H1 (cell line): ENCODE measurements around the gene AIRE. TPM values are rescaled to one million over a fixed set of nuclear protein-coding genes. Genes with fewer than 3 reads are reported as not detected.

Source experiments
- CTCF ChIA-PET: fragments of 300-600 bp; sonication (Branson Sonifier 250); formaldehyde crosslinking; loops from one replicate; lab custom pipeline; 2021; ENCODE audit not compliant: partially characterized antibody; lab: Charles Lee
- POLR2A ChIA-PET: fragments of 300-600 bp; sonication (Branson Sonifier 250); formaldehyde crosslinking; loops from one replicate; lab custom pipeline; 2021; ENCODE audit warnings: inconsistent platforms; ENCODE audit not compliant: partially characterized antibody; lab: Charles Lee
- DNase-seq, 2 experiments: peaks; one replicate each; pipeline versions ENCODE4 v3.0.0 to v3.0.0-alpha.2; 2010 to 2022; ENCODE audit warnings: low spot score in 2 of 2, low read depth in 1 of 2, mixed read lengths in 1 of 2
- FAIRE-seq: peaks from 2 replicates; lab custom pipeline; 2011; peaks lifted over from hg19 to GRCh38; lab: Jason Lieb, UNC
- H2AFZ ChIP-seq: 2 replicates; pipeline ENCODE4 v1.8.1; 2012; ENCODE audit warnings: low read length, inconsistent platforms
- H2AK5ac ChIP-seq: 2 replicates; pipeline ENCODE4 v1.6.1; 2013; ENCODE audit warnings: low read depth, low read length
- H2BK120ac ChIP-seq: replicated peaks from 2 replicates; pipeline ENCODE3; 2013; ENCODE audit warnings: low read depth, low read length, inconsistent platforms
- H2BK12ac ChIP-seq: 2 replicates; pipeline ENCODE4 v1.6.1; 2013; ENCODE audit warnings: low read depth, low read length
- H2BK15ac ChIP-seq: 2 replicates; pipeline ENCODE4 v1.6.1; 2013; ENCODE audit warnings: low read length
- H2BK20ac ChIP-seq: 2 replicates; pipeline ENCODE4 v1.6.1; 2013; ENCODE audit warnings: low read length
- H2BK5ac ChIP-seq: 2 replicates; pipeline ENCODE4 v1.6.1; 2013; ENCODE audit warnings: low read depth, low read length
- H3K14ac ChIP-seq: 2 replicates; pipeline ENCODE4 v1.6.1; 2013; ENCODE audit warnings: inconsistent platforms; ENCODE audit not compliant: insufficient read length
- H3K18ac ChIP-seq: 2 replicates; pipeline ENCODE4 v1.6.1; 2013; ENCODE audit warnings: low read length; ENCODE audit errors: extremely low read depth
- H3K23ac ChIP-seq: 2 replicates; pipeline ENCODE4 v1.6.1; 2013; ENCODE audit warnings: inconsistent platforms; ENCODE audit not compliant: insufficient read length
- H3K23me2 ChIP-seq: 2 replicates; pipeline ENCODE4 v1.6.1; 2013; ENCODE audit warnings: low read depth, low read length
- H3K27ac ChIP-seq: 2 replicates; pipeline ENCODE4 v1.6.1; 2011; ENCODE audit warnings: low read depth, low read length, inconsistent platforms
- H3K27me3 ChIP-seq, 4 experiments: replicated peaks in 1 of 4; 1 replicate in 1 of 4; 2 replicates in 3 of 4; pipeline versions ENCODE4 v1.6.1 to v1.8.1; 2011 to 2013; ENCODE audit warnings: low read length in 3 of 4, mild to moderate bottlenecking in 3 of 4, inconsistent platforms in 2 of 4, mixed read lengths in 2 of 4, moderate library complexity in 1 of 4; ENCODE audit not compliant: control insufficient read depth in 3 of 4, insufficient read depth in 3 of 4; ENCODE audit errors: extremely low read depth in 1 of 4
- H3K36me3 ChIP-seq, 4 experiments: 2 replicates each; pipeline versions ENCODE4 v1.6.1 to v1.8.1; 2011 to 2013; ENCODE audit warnings: mild to moderate bottlenecking in 4 of 4, low read length in 3 of 4, moderate library complexity in 2 of 4, control low read depth in 1 of 4, inconsistent platforms in 1 of 4; ENCODE audit not compliant: insufficient read depth in 4 of 4, control insufficient read depth in 2 of 4
- H3K4ac ChIP-seq: replicated peaks from 2 replicates; pipeline ENCODE3; 2013; ENCODE audit warnings: low read length, low read depth, mixed read lengths, inconsistent platforms; ENCODE audit not compliant: insufficient read length
- H3K4me1 ChIP-seq, 4 experiments: replicated peaks in 1 of 4; 1 replicate in 1 of 4; 2 replicates in 3 of 4; pipeline versions ENCODE4 v1.6.1 to v1.8.1; 2011 to 2013; ENCODE audit warnings: low read length in 3 of 4, inconsistent platforms in 2 of 4, mixed read lengths in 1 of 4; ENCODE audit not compliant: insufficient read depth in 4 of 4, control insufficient read depth in 3 of 4
- H3K4me2 ChIP-seq, 2 experiments: 2 replicates each; pipeline versions ENCODE4 v1.6.1 to v1.8.1; 2011 to 2013; ENCODE audit warnings: low read depth in 2 of 2, low read length in 2 of 2, control low read depth in 1 of 2, inconsistent platforms in 1 of 2, mild to moderate bottlenecking in 1 of 2; ENCODE audit not compliant: insufficient read depth in 1 of 2
- H3K4me3 ChIP-seq, 4 experiments: fragments of 200-600, 300-600 bp in 1 of 4; sonication (generic), shearing (Covaris generic), sonication (Bioruptor Twin) in 1 of 4; 2 replicates each; pipeline versions ENCODE4 v1.5.1 to v1.8.1; 2011 to 2016; ENCODE audit warnings: low read length in 4 of 4, low read depth in 3 of 4, control low read depth in 2 of 4, inconsistent platforms in 2 of 4, mild to moderate bottlenecking in 2 of 4, mixed read lengths in 1 of 4, moderate library complexity in 1 of 4; ENCODE audit not compliant: insufficient read depth in 2 of 4; ENCODE audit errors: extremely low read depth in 1 of 4
- H3K56ac ChIP-seq: replicated peaks from 2 replicates; pipeline ENCODE3; 2013; ENCODE audit warnings: low read depth, mild to moderate bottlenecking, mixed read lengths, low read length, inconsistent platforms; ENCODE audit not compliant: insufficient read length
- H3K79me1 ChIP-seq: 2 replicates; pipeline ENCODE4 v1.6.1; 2013; ENCODE audit warnings: low read depth, low read length, control low read depth
- H3K79me2 ChIP-seq, 2 experiments: 2 replicates each; pipeline versions ENCODE4 v1.6.1 to v1.8.1; 2012 to 2013; ENCODE audit warnings: low read length in 2 of 2, mild to moderate bottlenecking in 2 of 2, inconsistent platforms in 1 of 2; ENCODE audit not compliant: insufficient read depth in 2 of 2, control insufficient read depth in 1 of 2
- H3K9ac ChIP-seq, 4 experiments: replicated peaks in 1 of 4; 1 replicate in 1 of 4; 2 replicates in 3 of 4; pipeline versions ENCODE4 v1.6.1 to v1.8.1; 2011 to 2013; ENCODE audit warnings: low read depth in 3 of 4, low read length in 3 of 4, control low read depth in 2 of 4, mild to moderate bottlenecking in 2 of 4, moderate library complexity in 2 of 4, inconsistent platforms in 1 of 4; ENCODE audit errors: extremely low read depth in 1 of 4
- H3K9me3 ChIP-seq, 2 experiments: 2 replicates each; pipeline versions ENCODE4 v1.6.1 to v1.8.1; 2012 to 2013; ENCODE audit warnings: mild to moderate bottlenecking in 2 of 2, moderate library complexity in 2 of 2, control low read depth in 1 of 2, inconsistent platforms in 1 of 2, low read depth in 1 of 2, low read length in 1 of 2, mixed read lengths in 1 of 2; ENCODE audit not compliant: insufficient read depth in 2 of 2
- H4K20me1 ChIP-seq, 2 experiments: replicated peaks in 1 of 2; 2 replicates each; pipeline versions ENCODE3 to v1.8.1; 2011 to 2013; ENCODE audit warnings: inconsistent platforms in 2 of 2, low read length in 2 of 2, mild to moderate bottlenecking in 1 of 2; ENCODE audit not compliant: insufficient read depth in 2 of 2, control insufficient read depth in 1 of 2
- H4K5ac ChIP-seq: 2 replicates; pipeline ENCODE4 v1.6.1; 2013; ENCODE audit warnings: low read length, low read depth, mixed read lengths, inconsistent platforms; ENCODE audit not compliant: insufficient read length
- H4K8ac ChIP-seq: 2 replicates; pipeline ENCODE4 v1.8.0; 2013; ENCODE audit warnings: mild to moderate bottlenecking, moderate library complexity, low read length, inconsistent platforms; ENCODE audit not compliant: insufficient read depth; ENCODE audit errors: extremely low read depth
- H4K91ac ChIP-seq: replicated peaks from 2 replicates; pipeline ENCODE3; 2013; ENCODE audit warnings: low read length, mixed read lengths, inconsistent platforms; ENCODE audit not compliant: insufficient read length
- CBX8 ChIP-seq: fragments of 300-800, 300-1000 bp; sonication (generic); IDR thresholded peaks from 2 replicates; pipeline ENCODE4 v1.7.1; 2016; ENCODE audit warnings: low read depth, low read length, borderline replicate concordance
- CHD2 ChIP-seq: IDR thresholded peaks from 2 replicates; pipeline ENCODE4 v1.6.1; 2012; ENCODE audit warnings: low read length, improper control_type of control experiment
- CREB1 ChIP-seq: IDR thresholded peaks from 2 replicates; pipeline ENCODE4 v1.6.1; 2012; ENCODE audit warnings: inconsistent platforms
- GABPA ChIP-seq: IDR thresholded peaks from 2 replicates; pipeline ENCODE4 v1.6.1; 2011; ENCODE audit warnings: mild to moderate bottlenecking, low read length, moderate library complexity, borderline replicate concordance; ENCODE audit not compliant: insufficient read depth
- KDM4A ChIP-seq: IDR thresholded peaks from one replicate; pipeline ENCODE4 v1.7.1; 2012; ENCODE audit warnings: low read depth, mild to moderate bottlenecking, moderate library complexity, low read length, inconsistent platforms; ENCODE audit not compliant: severe bottlenecking
- NANOG ChIP-seq: IDR thresholded peaks from 2 replicates; pipeline ENCODE4 v1.6.1; 2011; ENCODE audit warnings: low read length, low read depth, mild to moderate bottlenecking, inconsistent platforms; ENCODE audit not compliant: insufficient read depth, poor library complexity, severe bottlenecking
- SIRT6 ChIP-seq: IDR thresholded peaks from one replicate; pipeline ENCODE4 v1.7.1; 2012; ENCODE audit warnings: low read length, inconsistent platforms
- SP2 ChIP-seq: IDR thresholded peaks from 2 replicates; pipeline ENCODE4 v1.6.1; 2012; ENCODE audit warnings: mild to moderate bottlenecking, low read length, inconsistent platforms
- SP4 ChIP-seq: IDR thresholded peaks from 2 replicates; pipeline ENCODE4 v1.6.1; 2012; ENCODE audit warnings: low read length, inconsistent platforms
- TAF1 ChIP-seq: IDR thresholded peaks from 2 replicates; pipeline ENCODE4 v1.6.1; 2011; ENCODE audit warnings: mild to moderate bottlenecking, low read depth, low read length
- WGBS, 2 experiments: shearing (Covaris generic) in 1 of 2; methylation state at CpG; one replicate each; pipeline versions ENCODE4 v1.1.6 to v1.1.7; 2013 to 2015; ENCODE audit warnings: low lambda C conversion rate in 2 of 2, mixed read lengths in 2 of 2, inconsistent platforms in 1 of 2, low coverage in 1 of 2, missing lambda C conversion rate in 1 of 2; ENCODE audit not compliant: insufficient replicate concordance in 2 of 2, insufficient coverage in 1 of 2, insufficient read length in 1 of 2; ENCODE audit errors: extremely low coverage in 1 of 2, missing lambda C conversion rate in 1 of 2; 5-methylcytosine and 5-hydroxymethylcytosine counted together
- polyA plus RNA-seq, 7 experiments: library from polyadenylated mRNA; depleted of rRNA in 3 of 7; stranded (reverse) in 5 of 7; unstranded in 2 of 7; fragments of >200 nt in 5 of 7; fragments of 200-250 nt in 2 of 7; gene quantifications; 1 replicate in 5 of 7; 2 replicates in 1 of 7; 4 replicates in 1 of 7; pipeline versions ENCODE4 v1.2.1 to v1.2.3, GENCODE V29; 2011 to 2013; ENCODE audit warnings: missing spikeins in 2 of 7, mixed read lengths in 2 of 7
- total RNA-seq: library from RNA; stranded (reverse); fragmentation: NEBNext Ultra II Directional; extraction: Animal tissue kit (Norgen Biotek cat#: 25700); gene quantifications from 2 replicates; pipeline ENCODE4 v1.2.1, GENCODE V29; 2021

AIRE gene
- total and polyA plus RNA-seq, 2 of the 8 experiments (the other 6 are each of a cell fraction or from before 2014, with no cell fraction given) = 0.09 TPM; not detected in 1

- TF ChIP-seq NANOG (no peak), CHD2 (no peak), SP4 (no peak), TAF1 (no peak), SIRT6 (no peak), GABPA (no peak), CBX8 (no peak), KDM4A (no peak), CREB1 (no peak), SP2 (no peak)
- no peaks in the 10 kb centered on the region for H3K23me2 ChIP-seq
- H4K91ac ChIP-seq = no peak overlapping the region
- no peak for FAIRE-seq
- H3K27me3 ChIP-seq = no peaks in the 10 kb centered on the region
- H2BK5ac ChIP-seq = no peak overlapping the region
- H3K14ac ChIP-seq = no peak overlapping the region
- H2BK12ac ChIP-seq = no peak overlapping the region
- 0 out of 2 replicates have a peak overlapping the region, but pooled peaks have one; percentile 81 for H2BK15ac ChIP-seq
- H3K9ac ChIP-seq = no peak overlapping the region
- POLR2A ChIA-PET = no interaction called here
- H4K5ac ChIP-seq = no peak overlapping the region
- H2BK20ac ChIP-seq = no peak overlapping the region
- no peak overlapping the region for H2AFZ ChIP-seq
- H4K20me1 ChIP-seq = no peaks in the 10 kb centered on the region
- CTCF ChIA-PET = interaction anchor here (1.1 to 2.6 kb wide), 4 partner anchors 10 to 40 kb away, joined by 4 to 10 read pairs (median 6); no protein-coding TSS in a partner anchor
- no peak overlapping the region for H4K8ac ChIP-seq
- H3K79me1 ChIP-seq = no peaks in the 10 kb centered on the region
- no peak overlapping the region for H3K4me3 ChIP-seq
- WGBS, 2 experiments = 88% methylated on average over 34 of the region's 34 CpGs; no CpG with 5 or more reads in 1 of the 2 experiments
- H3K23ac ChIP-seq = no peak overlapping the region
- no peak overlapping the region for H3K4me2 ChIP-seq
- no peak overlapping the region for H3K27ac ChIP-seq
- no peak overlapping the region for H3K4ac ChIP-seq
- H3K4me1 ChIP-seq = peaks cover 0 to 2% (median 1%) of the 10 kb centered on the region in 4 experiments; a peak in 5 of 7 replicates
- no peak overlapping the region for H3K56ac ChIP-seq
- H3K18ac ChIP-seq = no peak overlapping the region
- H2BK120ac ChIP-seq = no peak overlapping the region
- no peak overlapping the region for H2AK5ac ChIP-seq
- H3K79me2 ChIP-seq = no peaks in the 10 kb centered on the region
- H3K9me3 ChIP-seq = no peaks in the 10 kb centered on the region
- H3K36me3 ChIP-seq = no peaks in the 10 kb centered on the region
- no peak for DNase-seq
Measured at GRCh38 chr21:44258056-44258725, 27.5 kb upstream of the AIRE start.
